Caco-2 (cell line): ENCODE results near the gene CA7. TPM values are rescaled to one million over a fixed set of nuclear protein-coding genes. Genes with fewer than 3 reads are reported as not detected.

Experiments
- BruUV-seq: library from RNA; stranded (reverse); fragments of 400-500 nt; replicated peaks from 2 replicates; lab custom pipeline; 2021; lab: Mats Ljungman, UMichigan
- CTCF ChIA-PET: fragments of 300-600 bp; sonication (Branson Sonifier 250); formaldehyde crosslinking; loops from one replicate; lab custom pipeline; 2022; ENCODE audit warnings: antibody characterized with exemption; lab: Charles Lee
- POLR2A ChIA-PET: fragments of 300-600 bp; sonication (Branson Sonifier 250); formaldehyde crosslinking; loops from one replicate; lab custom pipeline; 2022; ENCODE audit warnings: antibody characterized with exemption; lab: Charles Lee
- DNase-seq, 2 experiments: peaks; one replicate each; pipeline versions ENCODE4 v3.0.0 to v3.0.0-alpha.2; 2020 to 2022
- H3K27me3 ChIP-seq: replicated peaks from 2 replicates; pipeline ENCODE4 v1.6.0; 2011; ENCODE audit warnings: low read length; ENCODE audit not compliant: control insufficient read depth, insufficient read depth
- H3K36me3 ChIP-seq: 2 replicates; pipeline ENCODE4 v1.5.1; 2011; ENCODE audit warnings: low read length; ENCODE audit not compliant: control insufficient read depth, insufficient read depth
- H3K4me1 ChIP-seq: fragments of 250-450 bp; sonication (Bioruptor Pico); 2 replicates; pipeline ENCODE4 v1.5.1; 2020; ENCODE audit warnings: mild to moderate bottlenecking
- H3K4me3 ChIP-seq: 2 replicates; pipeline ENCODE4 v1.5.1; 2011; ENCODE audit warnings: low read depth, mild to moderate bottlenecking, control low read depth, low read length
- H3K9me3 ChIP-seq: fragments of 250-450 bp; sonication (Bioruptor Pico); 2 replicates; pipeline ENCODE4 v1.5.1; 2020; ENCODE audit warnings: mild to moderate bottlenecking, moderate library complexity
- H3K27ac Mint-ChIP-seq: one replicate; pipeline ENCODE4 v1.8.0; 2022; ENCODE audit warnings: mixed read lengths; ENCODE audit not compliant: unreplicated experiment
- H3K27me3 Mint-ChIP-seq: one replicate; pipeline ENCODE4 v1.8.0; 2022; ENCODE audit warnings: mixed read lengths; ENCODE audit not compliant: insufficient read depth, unreplicated experiment
- H3K36me3 Mint-ChIP-seq: one replicate; pipeline ENCODE4 v1.8.0; 2022; ENCODE audit warnings: mild to moderate bottlenecking, mixed read lengths; ENCODE audit not compliant: insufficient read depth, unreplicated experiment
- H3K4me1 Mint-ChIP-seq: one replicate; pipeline ENCODE4 v1.8.0; 2022; ENCODE audit warnings: low read depth, mixed read lengths; ENCODE audit not compliant: unreplicated experiment
- H3K4me3 Mint-ChIP-seq: one replicate; pipeline ENCODE4 v1.8.0; 2022; ENCODE audit warnings: mild to moderate bottlenecking, moderate library complexity, mixed read lengths; ENCODE audit not compliant: unreplicated experiment
- H3K9me3 Mint-ChIP-seq: one replicate; pipeline ENCODE4 v1.8.0; 2022; ENCODE audit warnings: mixed read lengths; ENCODE audit not compliant: unreplicated experiment
- CTCF ChIP-seq, 2 experiments: fragments of 200-600 bp in 1 of 2; IDR thresholded peaks; 1 replicate in 1 of 2; 2 replicates in 1 of 2; pipeline versions ENCODE4 v1.5.1 to v1.8.0; 2011 to 2022; ENCODE audit warnings: antibody characterized with exemption in 1 of 2, control low read depth in 1 of 2, inconsistent platforms in 1 of 2, low read depth in 1 of 2, low read length in 1 of 2, mild to moderate bottlenecking in 1 of 2, moderate library complexity in 1 of 2; ENCODE audit not compliant: insufficient read depth in 1 of 2, severe bottlenecking in 1 of 2, unreplicated experiment in 1 of 2
- intact Hi-C: fragments of 100-400 bp; cut with micrococcal nuclease; formaldehyde crosslinking; loops from one replicate; pipeline ENCODE4 v1.10.0; 2022; ENCODE audit not compliant: unreplicated experiment
- total RNA-seq: library from RNA; stranded (reverse); gene quantifications from 2 replicates; pipeline ENCODE4 v1.2.3, GENCODE V29; 2022

The CA7 gene
- total RNA-seq, 1 experiment from 2014 or later, result 0.68 TPM

- no peak overlapping the region for H3K27ac Mint-ChIP-seq
- intact Hi-C loops, result no loop called here
- TF ChIP-seq CTCF (IDR thresholded peaks at IDR 0.05; ENCODE audit: insufficient read depth in 1 of 2, low read depth in 1 of 2, low read length in 1 of 2, severe bottlenecking in 1 of 2, unreplicated experiment in 1 of 2), result no peak
- H3K27me3 Mint-ChIP-seq, result peaks cover 13% of the 10 kb centered on the region
- no TSS peak for BruUV-seq
- ChIA-PET POLR2A (no interaction called here), CTCF (interaction anchor here (3.4 kb wide), 1 partner anchor 10 kb away, joined by 26 read pairs; the partner anchor contains the start of gene NAE1)
- no peaks in the 10 kb centered on the region; the same call in 1 of the 2 replicates for H3K27me3 ChIP-seq
- H3K36me3 ChIP-seq, result no peaks in the 10 kb centered on the region
- no peak overlapping the region for H3K4me3 Mint-ChIP-seq
- H3K9me3 Mint-ChIP-seq, result peaks cover 10% of the 10 kb centered on the region
- H3K4me3 ChIP-seq, result no peak overlapping the region
- H3K36me3 Mint-ChIP-seq, result no peaks in the 10 kb centered on the region
- H3K4me1 Mint-ChIP-seq, result peaks cover 9% of the 10 kb centered on the region
- no peak for DNase-seq
- peaks cover 6% of the 10 kb centered on the region; the same call in 1 of the 2 replicates for H3K4me1 ChIP-seq
- no peaks in the 10 kb centered on the region for H3K9me3 ChIP-seq
These were observed 3.3 kb upstream of the CA7 start for GRCh38 chr16:66840883-66841282.

GRCh38 chr16:66841366-66841765 lies 2.8 kb upstream of the CA7 start:
- intact Hi-C loops, result no loop called here
- CTCF ChIA-PET, result interaction anchor here (3.4 kb wide), 1 partner anchor 11 kb away, joined by 26 read pairs; the partner anchor contains the start of gene NAE1
- BruUV-seq, result no TSS peak
- no peaks in the 10 kb centered on the region for H3K9me3 ChIP-seq
- H3K27me3 Mint-ChIP-seq, result peaks cover 13% of the 10 kb centered on the region
- H3K9me3 Mint-ChIP-seq, result peaks cover 10% of the 10 kb centered on the region
- H3K27me3 ChIP-seq, result no peaks in the 10 kb centered on the region; the same call in 1 of the 2 replicates
- no peaks in the 10 kb centered on the region for H3K36me3 Mint-ChIP-seq
- H3K36me3 ChIP-seq, result no peaks in the 10 kb centered on the region
- TF ChIP-seq CTCF (IDR thresholded peaks at IDR 0.05; ENCODE audit: insufficient read depth in 1 of 2, low read depth in 1 of 2, low read length in 1 of 2, severe bottlenecking in 1 of 2, unreplicated experiment in 1 of 2), result no peak
- POLR2A ChIA-PET, result no interaction called here
- DNase-seq, result no peak
- no peak overlapping the region for H3K27ac Mint-ChIP-seq
- H3K4me3 Mint-ChIP-seq, result no peak overlapping the region
- H3K4me1 ChIP-seq, result peaks cover 6% of the 10 kb centered on the region; the same call in 1 of the 2 replicates
- H3K4me3 ChIP-seq, result no peak overlapping the region
- peaks cover 12% of the 10 kb centered on the region for H3K4me1 Mint-ChIP-seq

- Histone ChIP-seq H3K4me3 (no peak overlapping the region), H3K27me3 (no peaks in the 10 kb centered on the region; the same call in 1 of the 2 replicates), H3K36me3 (no peaks in the 10 kb centered on the region), H3K4me1 (peaks cover 14% of the 10 kb centered on the region), H3K9me3 (no peaks in the 10 kb centered on the region)
- CTCF ChIA-PET, result interaction anchor here (0.6 to 3.4 kb wide), 3 partner anchors 12 to 26 kb away, joined by 3 to 26 read pairs (median 6); partner anchors contain the start of gene NAE1
- POLR2A ChIA-PET, result no interaction called here
- Mint-ChIP-seq H3K27me3 (peaks cover 13% of the 10 kb centered on the region), H3K36me3 (no peaks in the 10 kb centered on the region), H3K4me1 (peaks cover 15% of the 10 kb centered on the region), H3K4me3 (no peak overlapping the region), H3K27ac (no peak overlapping the region), H3K9me3 (peaks cover 10% of the 10 kb centered on the region)
- intact Hi-C loops, result no loop called here
- no TSS peak for BruUV-seq
- DNase-seq, result no peak
- TF ChIP-seq CTCF (IDR thresholded peaks at IDR 0.05; ENCODE audit: insufficient read depth in 1 of 2, low read depth in 1 of 2, low read length in 1 of 2, severe bottlenecking in 1 of 2, unreplicated experiment in 1 of 2), result no peak
These were observed 1.4 kb upstream of the CA7 start for GRCh38 chr16:66842765-66843164.
